Breast epithelium (tissue), 3 donors: ENCODE measurements around the gene ADCY5.

ENCODE experiments used
- POLR2A ChIP-seq: fragments of 450-650 bp; IDR thresholded peaks from one replicate; pipeline ENCODE4 v1.6.1; 2016; ENCODE audit warnings: antibody characterized with exemption, mild to moderate bottlenecking, moderate library complexity
- POLR2AphosphoS5 ChIP-seq, 3 donors: sonication (generic); formaldehyde crosslinking; IDR thresholded peaks; one replicate each; pipeline ENCODE4 v1.6.1; 2017; ENCODE audit warnings: antibody characterized with exemption in 3 of 3
- TF ChIP-seq, protein P1 (sequence below), 3 donors: fragments of 450-650 bp; IDR thresholded peaks; one replicate each; pipeline ENCODE4 v1.5.1; 2016 to 2017; ENCODE audit warnings: antibody characterized with exemption in 3 of 3, mild to moderate bottlenecking in 3 of 3, moderate library complexity in 3 of 3

DNA sequence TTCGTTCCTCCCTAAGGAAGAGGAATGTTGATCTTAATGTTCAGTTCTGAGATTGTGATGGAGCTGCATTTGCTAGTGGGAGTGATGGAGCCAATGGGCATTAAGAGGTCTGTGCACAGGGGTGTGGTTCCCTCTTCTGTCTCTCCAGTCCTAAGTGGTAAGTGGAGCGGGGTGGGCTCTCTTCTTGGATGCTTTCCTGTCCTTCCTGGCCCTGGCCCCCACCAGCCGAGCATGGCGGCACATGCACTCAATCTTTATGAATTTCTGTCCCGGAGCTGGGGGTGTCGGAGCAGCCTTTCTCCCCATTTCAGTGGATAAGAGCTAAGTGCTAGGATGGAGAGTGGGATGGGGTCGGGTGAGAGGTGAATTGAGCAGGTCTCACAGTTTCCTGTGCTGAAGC is 37.6 kb upstream of the ADCY5 start:
- TF ChIP-seq, protein P1, sequence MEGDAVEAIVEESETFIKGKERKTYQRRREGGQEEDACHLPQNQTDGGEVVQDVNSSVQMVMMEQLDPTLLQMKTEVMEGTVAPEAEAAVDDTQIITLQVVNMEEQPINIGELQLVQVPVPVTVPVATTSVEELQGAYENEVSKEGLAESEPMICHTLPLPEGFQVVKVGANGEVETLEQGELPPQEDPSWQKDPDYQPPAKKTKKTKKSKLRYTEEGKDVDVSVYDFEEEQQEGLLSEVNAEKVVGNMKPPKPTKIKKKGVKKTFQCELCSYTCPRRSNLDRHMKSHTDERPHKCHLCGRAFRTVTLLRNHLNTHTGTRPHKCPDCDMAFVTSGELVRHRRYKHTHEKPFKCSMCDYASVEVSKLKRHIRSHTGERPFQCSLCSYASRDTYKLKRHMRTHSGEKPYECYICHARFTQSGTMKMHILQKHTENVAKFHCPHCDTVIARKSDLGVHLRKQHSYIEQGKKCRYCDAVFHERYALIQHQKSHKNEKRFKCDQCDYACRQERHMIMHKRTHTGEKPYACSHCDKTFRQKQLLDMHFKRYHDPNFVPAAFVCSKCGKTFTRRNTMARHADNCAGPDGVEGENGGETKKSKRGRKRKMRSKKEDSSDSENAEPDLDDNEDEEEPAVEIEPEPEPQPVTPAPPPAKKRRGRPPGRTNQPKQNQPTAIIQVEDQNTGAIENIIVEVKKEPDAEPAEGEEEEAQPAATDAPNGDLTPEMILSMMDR (IDR thresholded peaks at IDR 0.05), result no peak
- no peak for TF ChIP-seq POLR2A
- no peak for TF ChIP-seq POLR2AphosphoS5 (IDR thresholded peaks at IDR 0.05)
